Activated CD4-positive, alpha-beta T cell treated with anti-CD3 and anti-CD28 coated beads, Interleukin-2, amount 50 U/mL, for 4 hours (primary cell): ENCODE data around the gene KCNK5.

Source experiments
- DNase-seq, 2 experiments: peaks; one replicate each; pipeline ENCODE4 v3.0.0-alpha.2; 2020

The KCNK5 gene

GRCh38 chr6:39196673-39197091 is 32.6 kb downstream of the KCNK5 start:
- no peak for DNase-seq

DNA sequence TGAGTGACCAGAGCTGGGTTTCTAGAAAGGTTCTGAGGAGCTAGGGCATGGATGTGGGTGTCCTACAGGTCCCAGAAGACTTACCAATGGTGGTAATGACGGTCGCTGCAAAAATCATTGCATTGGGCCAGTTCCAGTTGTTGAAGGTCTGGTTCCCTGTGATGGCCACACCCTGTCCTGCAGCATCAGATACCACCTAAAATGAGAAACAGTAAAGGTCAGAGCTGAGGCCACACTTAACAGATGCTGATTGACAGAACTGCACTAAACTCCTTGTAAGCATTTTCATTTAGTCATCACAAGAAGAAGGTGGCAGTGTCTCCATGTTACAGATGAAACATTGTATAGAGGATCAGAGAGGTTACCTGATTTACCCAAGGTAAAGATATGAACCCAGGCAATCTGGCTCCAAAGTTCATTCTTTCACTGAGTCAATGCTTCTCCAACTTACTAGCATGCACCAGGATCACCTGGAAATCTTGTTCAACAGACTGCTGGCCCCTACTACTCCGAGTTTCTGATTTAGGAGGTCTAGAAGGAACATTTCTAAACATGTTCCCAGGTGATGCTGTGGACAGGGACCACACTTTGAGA is 33.4 kb downstream of the KCNK5 start:
- no peak for DNase-seq

GRCh38 chr6:39194466-39194865 is 34.8 kb downstream of the KCNK5 start:
- no peak for DNase-seq

GRCh38 chr6:39193201-39193791 is 36.0 kb downstream of the KCNK5 start:
- no peak for DNase-seq

DNA sequence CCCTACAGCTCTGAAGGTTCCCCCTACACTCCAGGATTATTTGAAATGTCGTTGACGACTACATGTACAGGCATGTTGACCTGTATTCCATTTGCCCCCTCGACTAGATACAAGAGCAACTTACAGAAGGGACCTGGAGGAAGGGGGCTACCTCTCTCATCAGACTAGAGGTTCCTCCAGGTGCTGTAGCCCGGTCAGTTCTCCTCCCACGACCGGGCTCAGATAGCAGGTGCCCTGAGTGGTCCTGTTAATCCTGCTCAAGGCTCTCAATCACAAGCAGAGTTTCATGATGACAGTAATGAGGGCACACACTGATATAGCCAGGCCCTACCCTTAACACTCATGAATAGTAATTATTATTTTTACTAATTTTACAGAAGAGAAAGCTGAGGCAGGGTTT is 36.5 kb downstream of the KCNK5 start:
- no peak for DNase-seq

DNA sequence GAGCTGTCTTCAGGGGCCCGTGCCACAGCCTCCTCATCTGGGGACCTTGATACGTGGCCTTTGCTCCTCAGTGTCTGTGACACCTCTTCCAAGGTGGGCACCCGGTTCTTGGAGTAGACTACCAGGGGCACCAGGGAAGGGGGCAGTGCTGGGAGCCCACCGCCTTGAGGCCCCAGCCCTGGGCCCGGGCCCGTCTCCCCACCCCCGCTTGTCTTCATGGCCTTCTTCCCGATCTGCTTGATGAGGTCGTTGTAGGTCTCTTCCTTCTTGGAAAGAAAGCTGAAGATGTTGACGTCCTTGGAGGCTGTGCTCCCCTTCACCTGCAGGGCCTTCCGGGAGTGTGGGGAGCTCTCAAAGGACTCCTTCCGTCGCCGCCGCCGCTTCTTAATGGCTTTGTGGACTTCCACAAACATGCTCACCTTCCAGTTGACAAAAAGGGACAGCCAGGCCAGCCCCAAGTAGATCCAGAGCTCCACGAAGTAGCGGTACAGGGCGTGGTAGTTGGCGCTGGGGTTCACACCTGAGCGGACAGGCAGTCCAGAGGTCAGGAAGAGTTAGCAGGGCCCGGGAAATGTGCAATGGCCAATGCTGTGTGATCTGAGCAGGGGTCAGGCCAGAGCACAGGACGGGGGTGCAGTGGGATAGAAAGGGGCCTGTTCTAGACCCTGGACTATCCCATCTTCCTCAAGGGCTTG is 37.9 kb downstream of the KCNK5 start:
- DNase-seq, result no peak

GRCh38 chr6:39190545-39191235 is 38.6 kb downstream of the KCNK5 start:
- DNase-seq, result no peak

GRCh38 chr6:39189915-39190544 is 39.2 kb downstream of the KCNK5 start:
- no peak for DNase-seq

GRCh38 chr6:39189131-39189530 is 40.1 kb downstream of the KCNK5 start:
- DNase-seq, result no peak

GRCh38 chr6:39188571-39188970 is 40.7 kb downstream of the KCNK5 start:
- DNase-seq, result peak in 1 of 2 experiments; percentile 20

- no peak for DNase-seq
These were observed 41.2 kb downstream of the KCNK5 start for GRCh38 chr6:39188098-39188450.

DNA sequence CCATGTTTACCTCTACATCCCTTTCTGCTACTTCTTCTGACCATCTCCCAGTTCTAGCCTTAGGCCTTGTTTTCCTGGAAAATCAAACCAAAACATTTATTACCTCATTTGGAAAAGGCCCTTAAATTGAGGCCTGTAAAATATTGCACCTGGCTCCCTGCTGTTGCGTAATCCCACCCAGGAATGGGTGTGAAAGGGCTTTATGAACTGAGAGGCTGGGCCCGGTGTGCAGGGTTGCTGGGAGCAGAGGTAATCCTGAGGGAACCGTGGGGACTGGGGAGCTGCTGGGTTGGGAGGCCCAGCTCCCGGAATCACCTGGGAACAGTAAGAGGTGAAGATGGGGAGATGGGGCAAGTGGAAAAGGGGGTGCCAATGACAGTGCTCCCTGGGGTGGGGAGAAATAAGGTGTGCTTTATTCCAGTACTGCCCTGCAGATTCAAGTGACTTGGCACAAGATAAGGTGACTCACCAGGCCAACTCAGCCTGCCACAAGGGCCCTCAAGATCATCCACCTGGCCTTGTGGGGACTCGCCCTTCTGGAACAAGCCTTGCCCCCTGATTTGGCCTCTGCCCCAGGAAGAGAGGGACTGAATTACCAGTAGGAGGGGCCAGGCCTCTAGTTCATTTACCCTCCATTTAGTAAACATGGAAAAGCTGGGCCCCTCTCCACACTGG is 44.2 kb downstream of the KCNK5 start:
- DNase-seq, result no peak

DNA sequence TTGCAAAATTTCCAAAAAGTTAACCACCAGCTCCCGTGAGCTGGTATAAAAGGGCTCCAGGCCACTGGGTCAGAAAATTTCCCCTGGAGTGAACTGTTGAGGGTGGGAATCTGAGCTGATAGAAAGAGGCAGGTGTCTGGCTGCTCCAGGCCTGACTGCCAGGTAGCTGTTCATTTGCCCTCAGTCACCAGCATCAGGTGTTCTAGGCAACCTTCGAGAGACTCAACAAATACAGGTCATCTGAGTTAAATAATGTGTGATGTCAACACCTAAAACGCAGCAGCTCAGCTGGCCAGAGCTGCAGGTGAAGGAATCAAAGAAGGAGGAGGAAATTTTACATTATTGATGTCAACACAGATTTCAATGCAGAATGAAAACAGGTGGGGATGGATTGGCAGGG is 46.7 kb downstream of the KCNK5 start:
- DNase-seq, result no peak

GRCh38 chr6:39181826-39182225 is 47.4 kb downstream of the KCNK5 start:
- no peak for DNase-seq

- no peak for DNase-seq
These were observed 47.9 kb downstream of the KCNK5 start for GRCh38 chr6:39181333-39181732.

- no peak for DNase-seq
These were observed 50.5 kb downstream of the KCNK5 start for GRCh38 chr6:39178804-39179203.

- DNase-seq, result no peak
These were observed 51.0 kb downstream of the KCNK5 start for GRCh38 chr6:39178235-39178634.

DNA sequence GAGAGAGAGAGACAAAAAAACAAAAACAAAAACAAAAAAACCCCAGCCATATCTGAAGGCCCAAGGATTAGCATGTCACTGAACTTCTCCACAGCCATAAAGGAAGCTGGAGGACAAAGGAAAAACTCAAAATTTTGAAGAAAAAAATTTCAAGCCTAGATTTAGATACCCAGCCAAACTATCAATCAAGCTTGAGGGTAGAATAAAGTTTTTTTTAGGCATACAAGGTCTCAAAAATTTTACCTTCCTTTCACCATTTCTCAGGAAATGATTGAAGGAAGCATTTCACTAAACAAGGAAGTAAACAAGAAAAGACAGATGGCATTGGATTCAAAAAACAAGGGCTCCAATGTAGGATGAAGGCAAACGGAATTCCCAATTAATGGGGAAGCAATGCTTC is 52.1 kb downstream of the KCNK5 start:
- no peak for DNase-seq

GRCh38 chr6:39173270-39173669 is 56.0 kb downstream of the KCNK5 start:
- DNase-seq, result no peak

DNA sequence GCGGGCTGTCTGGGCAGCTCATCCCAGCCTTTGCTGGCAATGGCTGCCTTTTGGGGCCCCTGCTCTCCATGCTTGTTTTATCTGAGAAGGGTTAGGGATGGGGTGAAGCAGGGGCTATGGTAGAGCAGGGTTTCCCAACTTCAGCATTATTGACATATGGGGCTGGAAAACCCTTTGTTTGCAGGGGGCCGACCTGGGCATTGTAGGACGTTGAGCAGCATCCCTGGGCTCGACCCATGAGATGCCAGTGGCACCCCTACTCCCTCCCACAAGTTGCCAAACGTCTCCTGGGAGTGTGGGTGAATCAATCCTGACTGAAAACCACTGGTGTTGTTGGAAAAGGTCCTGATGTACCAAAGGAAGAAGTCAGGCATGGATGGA is 56.9 kb downstream of the KCNK5 start:
- DNase-seq, result no peak

GRCh38 chr6:39171489-39172376 is 57.5 kb downstream of the KCNK5 start:
- no peak for DNase-seq

DNA sequence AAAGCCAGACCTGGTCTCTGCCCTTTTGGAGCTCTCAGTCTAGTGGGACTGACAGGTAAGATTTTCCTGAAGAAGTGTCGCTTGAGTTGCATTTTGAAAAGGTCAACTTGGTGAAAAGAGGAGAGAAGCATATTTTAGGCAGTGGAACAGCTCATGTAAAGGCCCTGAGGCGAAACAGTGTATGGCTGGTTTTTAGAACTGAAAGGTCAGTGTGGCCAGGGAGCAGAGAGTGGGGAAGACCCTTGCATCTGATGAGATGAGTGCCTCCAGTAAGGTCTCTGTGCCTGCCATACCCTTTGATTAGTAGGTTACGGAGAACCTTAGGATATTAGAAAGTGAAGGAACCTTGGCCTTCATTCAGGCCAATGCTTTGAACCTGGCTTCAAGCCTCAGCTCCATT is 58.4 kb downstream of the KCNK5 start:
- DNase-seq, result no peak
